Ascending aorta (tissue), 2 donors: ENCODE data around the gene CIT. TPM values are rescaled to one million over a fixed set of nuclear protein-coding genes. Genes with fewer than 3 reads are reported as not detected.

ENCODE experiments used
- DNase-seq, 2 donors: peaks; one replicate each; pipeline ENCODE4 v3.0.0-alpha.2; 2019; ENCODE audit warnings: low spot score in 2 of 2
- H3K27ac ChIP-seq, 2 donors: fragments of 200-600 bp; sonication (generic); one replicate each; pipeline ENCODE4 v1.5.1; 2016 to 2017; ENCODE audit warnings: mild to moderate bottlenecking in 1 of 2
- H3K27me3 ChIP-seq: fragments of 200-600 bp; sonication (generic); one replicate; pipeline ENCODE4 v1.5.1; 2017
- H3K36me3 ChIP-seq, 2 donors: fragments of 200-600 bp; sonication (generic); one replicate each; pipeline ENCODE4 v1.5.1; 2016
- H3K4me1 ChIP-seq, 2 donors: fragments of 200-600 bp; sonication (generic); one replicate each; pipeline ENCODE4 v1.5.1; 2016 to 2017; ENCODE audit warnings: mild to moderate bottlenecking in 1 of 2
- H3K4me3 ChIP-seq, 2 donors: fragments of 200-600 bp; sonication (generic); one replicate each; pipeline ENCODE4 v1.5.1; 2016 to 2017; ENCODE audit warnings: mild to moderate bottlenecking in 1 of 2
- H3K9me3 ChIP-seq, 2 donors: fragments of 200-600 bp; sonication (generic); one replicate each; pipeline ENCODE4 v1.5.1; 2016
- CTCF ChIP-seq, 3 experiments: fragments of 200-600 bp in 2 of 3; fragments of 450-650 bp in 1 of 3; sonication (generic) in 2 of 3; IDR thresholded peaks; one replicate each; pipeline ENCODE4 v1.5.1; 2016 to 2019; ENCODE audit warnings: antibody characterized with exemption in 3 of 3, mild to moderate bottlenecking in 1 of 3, moderate library complexity in 1 of 3
- intact Hi-C: fragments of 100-400 bp; cut with DNase I; formaldehyde crosslinking; loops from one replicate; pipeline ENCODE4 v1.15.1; 2023
- total RNA-seq: library from RNA; depleted of rRNA; stranded (reverse); fragments of >200 nt; gene quantifications from one replicate; pipeline ENCODE4 v1.1.0, GENCODE V29; 2016

Gene CIT
- total RNA-seq, 1 donor from 2014 or later: 1.2 TPM

- intact Hi-C loops: no loop called here
- H3K36me3 ChIP-seq: no peaks in the 10 kb centered on the region
- H3K9me3 ChIP-seq: no peaks in the 10 kb centered on the region
- H3K27me3 ChIP-seq: no peaks in the 10 kb centered on the region
- DNase-seq: peak in 1 of 2 donors; percentile 67
- H3K4me1 ChIP-seq: peaks cover 0 to 7% of the 10 kb centered on the region in 2 donors
- H3K27ac ChIP-seq: no peak overlapping the region
- H3K4me3 ChIP-seq: peak overlapping the region; percentile 45 to 49
- peak in 1 of 3 experiments; percentile 35 for TF ChIP-seq CTCF (IDR thresholded peaks at IDR 0.05)
Measured at GRCh38 chr12:119804011-119804641, 73.0 kb downstream of the CIT start.

GRCh38 chr12:119803381-119803791 is 73.7 kb downstream of the CIT start:
- Histone ChIP-seq H3K27me3 (no peaks in the 10 kb centered on the region), H3K27ac (no peak overlapping the region), H3K36me3 (no peaks in the 10 kb centered on the region), H3K9me3 (no peaks in the 10 kb centered on the region), H3K4me3 (peak overlapping the region; percentile 45 to 49), H3K4me1 (peaks cover 0 to 7% of the 10 kb centered on the region in 2 donors)
- no peak for DNase-seq
- TF ChIP-seq CTCF (IDR thresholded peaks at IDR 0.05): no peak
- intact Hi-C loops: no loop called here

- DNase-seq: peak in 1 of 2 donors; percentile 74
- no peak for TF ChIP-seq CTCF (IDR thresholded peaks at IDR 0.05)
- Histone ChIP-seq H3K36me3 (no peaks in the 10 kb centered on the region), H3K9me3 (no peaks in the 10 kb centered on the region), H3K4me1 (peaks cover 0 to 7% of the 10 kb centered on the region in 2 donors), H3K27ac (no peak overlapping the region), H3K4me3 (no peak overlapping the region), H3K27me3 (no peaks in the 10 kb centered on the region)
- intact Hi-C loops: no loop called here
Measured at GRCh38 chr12:119802472-119802871, 74.6 kb downstream of the CIT start.

GRCh38 chr12:119797090-119797489 is 80.0 kb downstream of the CIT start:
- DNase-seq: no peak
- no peaks in the 10 kb centered on the region for H3K27me3 ChIP-seq
- H3K27ac ChIP-seq: no peak overlapping the region
- no peaks in the 10 kb centered on the region for H3K9me3 ChIP-seq
- no peaks in the 10 kb centered on the region for H3K4me1 ChIP-seq
- no peak for TF ChIP-seq CTCF (IDR thresholded peaks at IDR 0.05)
- H3K36me3 ChIP-seq: no peaks in the 10 kb centered on the region
- intact Hi-C loops: no loop called here
- H3K4me3 ChIP-seq: no peak overlapping the region

GRCh38 chr12:119796292-119796691 is 80.8 kb downstream of the CIT start:
- TF ChIP-seq CTCF (IDR thresholded peaks at IDR 0.05): no peak
- intact Hi-C loops: no loop called here

More at GRCh38 chr12:119796292-119796691, 80.8 kb downstream of the CIT start:
- Histone ChIP-seq H3K27ac (no peak overlapping the region), H3K36me3 (no peaks in the 10 kb centered on the region), H3K27me3 (no peaks in the 10 kb centered on the region), H3K9me3 (no peaks in the 10 kb centered on the region), H3K4me1 (no peaks in the 10 kb centered on the region), H3K4me3 (no peak overlapping the region)
- DNase-seq: no peak
